Neural progenitor cell (in vitro differentiated cells): ENCODE measurements around the gene SMCO1. TPM values are rescaled to one million over a fixed set of nuclear protein-coding genes. Genes with fewer than 3 reads are reported as not detected.

ENCODE experiments used
- DNase-seq: peaks from one replicate; pipeline ENCODE4 v3.0.0-alpha.2; 2016; ENCODE audit warnings: low spot score
- H2AFZ ChIP-seq: fragments of 200-600 bp; sonication (generic); replicated peaks from 2 replicates; pipeline ENCODE4 v1.6.1; 2016; ENCODE audit warnings: antibody characterized with exemption
- H3F3A ChIP-seq: fragments of 200-600 bp; sonication (generic); 2 replicates; pipeline ENCODE4 v1.6.1; 2016; ENCODE audit warnings: antibody characterized with exemption, low read depth
- H3K27ac ChIP-seq: fragments of 200-600 bp; sonication (generic); 2 replicates; pipeline ENCODE4 v1.5.1; 2016; ENCODE audit warnings: mild to moderate bottlenecking
- H3K27me3 ChIP-seq: fragments of 200-600 bp; sonication (generic); 2 replicates; pipeline ENCODE4 v1.6.1; 2016; ENCODE audit warnings: mild to moderate bottlenecking, moderate library complexity
- H3K36me3 ChIP-seq: fragments of 200-600 bp; sonication (generic); 2 replicates; pipeline ENCODE4 v1.5.1; 2016
- H3K4me1 ChIP-seq: fragments of 200-600 bp; sonication (generic); 2 replicates; pipeline ENCODE4 v1.6.1; 2016; ENCODE audit warnings: mixed run types
- H3K4me2 ChIP-seq: fragments of 200-600 bp; sonication (generic); 2 replicates; pipeline ENCODE4 v1.6.1; 2016
- H3K4me3 ChIP-seq: fragments of 200-600 bp; sonication (generic); 2 replicates; pipeline ENCODE4 v1.5.1; 2016
- H3K79me2 ChIP-seq: fragments of 200-600 bp; sonication (generic); 2 replicates; pipeline ENCODE4 v1.6.1; 2016; ENCODE audit warnings: low read depth
- H3K9ac ChIP-seq: fragments of 200-600 bp; sonication (generic); 2 replicates; pipeline ENCODE4 v1.6.1; 2016
- H3K9me3 ChIP-seq: fragments of 200-600 bp; sonication (generic); 2 replicates; pipeline ENCODE4 v1.5.1; 2016; ENCODE audit warnings: low read depth
- H4K20me1 ChIP-seq: fragments of 200-600 bp; sonication (generic); 2 replicates; pipeline ENCODE4 v1.6.1; 2016; ENCODE audit warnings: low read depth
- H3K27ac Mint-ChIP-seq: 3 replicates; pipeline ENCODE4 v1.8.0; 2021; ENCODE audit warnings: mixed read lengths
- H3K27me3 Mint-ChIP-seq: 2 replicates; pipeline ENCODE4 v1.8.0; 2022; ENCODE audit warnings: low read depth, mild to moderate bottlenecking, inconsistent platforms, moderate library complexity, mixed read lengths; ENCODE audit not compliant: insufficient read depth
- H3K36me3 Mint-ChIP-seq: 3 replicates; pipeline ENCODE4 v1.8.0; 2021; ENCODE audit warnings: mixed read lengths
- H3K4me1 Mint-ChIP-seq: 3 replicates; pipeline ENCODE4 v1.8.0; 2021; ENCODE audit warnings: mixed read lengths
- H3K4me3 Mint-ChIP-seq: 3 replicates; pipeline ENCODE4 v1.8.0; 2021; ENCODE audit warnings: mild to moderate bottlenecking, moderate library complexity, mixed read lengths
- H3K9me3 Mint-ChIP-seq: 3 replicates; pipeline ENCODE4 v1.8.0; 2020; ENCODE audit warnings: mixed read lengths
- CTCF ChIP-seq: fragments of 200-600 bp; sonication (generic); IDR thresholded peaks from 2 replicates; pipeline ENCODE4 v1.5.1; 2017; ENCODE audit warnings: antibody characterized with exemption, mild to moderate bottlenecking
- EZH2 ChIP-seq: fragments of 200-600 bp; sonication (generic); IDR thresholded peaks from 2 replicates; pipeline ENCODE4 v1.6.1; 2017; ENCODE audit warnings: antibody characterized with exemption, mild to moderate bottlenecking, moderate library complexity
- EZH2phosphoT487 ChIP-seq: fragments of 200-600 bp; sonication (generic); IDR thresholded peaks from 2 replicates; pipeline ENCODE4 v1.6.1; 2017; ENCODE audit warnings: antibody characterized with exemption
- total RNA-seq: library from RNA; depleted of rRNA; stranded (reverse); fragments of >200 nt; gene quantifications from 2 replicates; pipeline ENCODE4 v1.2.3, GENCODE V29; 2015; ENCODE audit warnings: low replicate concordance

The SMCO1 gene
- total RNA-seq, 1 donor from 2014 or later, result not detected

- Histone ChIP-seq H3K4me1 (no peaks in the 10 kb centered on the region), H4K20me1 (peaks cover 12% of the 10 kb centered on the region), H3K27ac (no peak overlapping the region), H3K9ac (peak overlapping the region; percentile 22), H3K4me3 (no peak overlapping the region), H3F3A (no peaks in the 10 kb centered on the region), H3K36me3 (peaks cover 8% of the 10 kb centered on the region), H2AFZ (no peak overlapping the region), H3K9me3 (no peaks in the 10 kb centered on the region), H3K4me2 (no peak overlapping the region), H3K79me2 (peaks cover 65% of the 10 kb centered on the region), H3K27me3 (no peaks in the 10 kb centered on the region)
- TF ChIP-seq EZH2phosphoT487, result no peak
- TF ChIP-seq CTCF, result no peak
- no peak for TF ChIP-seq EZH2
- Mint-ChIP-seq H3K36me3 (peaks cover 25% of the 10 kb centered on the region), H3K4me1 (peaks cover 8% of the 10 kb centered on the region), H3K27ac (no peak overlapping the region), H3K27me3 (peaks cover 2% of the 10 kb centered on the region), H3K4me3 (no peak overlapping the region), H3K9me3 (peaks cover 3% of the 10 kb centered on the region)
- no peak for DNase-seq
These were observed 25.4 kb downstream of the SMCO1 start for GRCh38 chr3:196489747-196490146.

- H3K27me3 ChIP-seq, result no peaks in the 10 kb centered on the region
- no peak overlapping the region for H3K9ac ChIP-seq
- TF ChIP-seq EZH2, result no peak
- TF ChIP-seq CTCF, result peak; percentile 32
- Mint-ChIP-seq H3K27me3 (no peaks in the 10 kb centered on the region), H3K27ac (no peak overlapping the region), H3K4me3 (no peak overlapping the region), H3K36me3 (peaks cover 28% of the 10 kb centered on the region), H3K4me1 (peaks cover 4% of the 10 kb centered on the region), H3K9me3 (no peaks in the 10 kb centered on the region)
- no peaks in the 10 kb centered on the region for H3K9me3 ChIP-seq
- no peak overlapping the region for H2AFZ ChIP-seq
- H3F3A ChIP-seq, result no peaks in the 10 kb centered on the region
- H3K4me3 ChIP-seq, result no peak overlapping the region
- peaks cover 25% of the 10 kb centered on the region for H3K36me3 ChIP-seq
- no peak for DNase-seq
- peaks cover 2% of the 10 kb centered on the region for H4K20me1 ChIP-seq
- H3K79me2 ChIP-seq, result peaks cover 31% of the 10 kb centered on the region
- H3K4me1 ChIP-seq, result no peaks in the 10 kb centered on the region
- no peak overlapping the region for H3K4me2 ChIP-seq
- H3K27ac ChIP-seq, result no peak overlapping the region
These were observed 28.9 kb downstream of the SMCO1 start for GRCh38 chr3:196486263-196486662.

DNA sequence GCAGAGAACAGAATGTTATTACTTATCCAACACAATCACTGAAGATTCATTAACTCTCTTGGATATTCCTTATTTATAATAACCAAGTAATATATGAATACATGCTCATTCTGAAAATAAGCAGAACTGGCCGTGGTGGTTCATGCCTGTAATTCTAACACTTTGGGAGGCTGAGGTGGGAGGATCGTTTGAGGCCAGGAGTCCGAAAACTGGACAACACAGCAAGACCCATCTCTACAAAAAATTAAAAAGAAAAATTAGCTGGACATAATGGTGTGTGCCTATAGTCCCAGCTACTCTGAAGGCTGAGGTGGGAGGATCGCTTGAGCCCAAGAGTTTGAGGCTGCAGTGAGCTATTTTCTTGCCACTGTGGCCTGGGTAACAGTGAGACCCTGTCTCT is 37.5 kb downstream of the SMCO1 start:
- H3K4me1 Mint-ChIP-seq, result no peaks in the 10 kb centered on the region
- H3K36me3 Mint-ChIP-seq, result peaks cover 29% of the 10 kb centered on the region
- Histone ChIP-seq H3K79me2 (no peaks in the 10 kb centered on the region), H3K4me3 (no peak overlapping the region), H3K36me3 (peaks cover 13% of the 10 kb centered on the region), H3K9ac (no peak overlapping the region), H3K4me2 (no peak overlapping the region), H3F3A (no peaks in the 10 kb centered on the region), H2AFZ (no peak overlapping the region), H3K27ac (no peak overlapping the region), H3K27me3 (no peaks in the 10 kb centered on the region), H3K4me1 (no peaks in the 10 kb centered on the region), H4K20me1 (no peaks in the 10 kb centered on the region), H3K9me3 (no peaks in the 10 kb centered on the region)
- H3K27me3 Mint-ChIP-seq, result no peaks in the 10 kb centered on the region
- H3K9me3 Mint-ChIP-seq, result no peaks in the 10 kb centered on the region
- DNase-seq, result no peak
- no peak overlapping the region for H3K4me3 Mint-ChIP-seq
- no peak overlapping the region for H3K27ac Mint-ChIP-seq
- TF ChIP-seq EZH2 (no peak), CTCF (no peak), EZH2phosphoT487 (no peak)

GRCh38 chr3:196472286-196472685 is 42.9 kb downstream of the SMCO1 start:
- Histone ChIP-seq H3K36me3 (peaks cover 8% of the 10 kb centered on the region), H3K9me3 (no peaks in the 10 kb centered on the region), H2AFZ (no peak overlapping the region), H3K4me1 (no peaks in the 10 kb centered on the region), H4K20me1 (no peaks in the 10 kb centered on the region), H3K4me2 (no peak overlapping the region), H3K27ac (no peak overlapping the region), H3K27me3 (no peaks in the 10 kb centered on the region), H3F3A (peaks cover 4% of the 10 kb centered on the region), H3K79me2 (no peaks in the 10 kb centered on the region), H3K4me3 (no peak overlapping the region), H3K9ac (no peak overlapping the region)
- no peaks in the 10 kb centered on the region for H3K27me3 Mint-ChIP-seq
- no peak overlapping the region for H3K4me3 Mint-ChIP-seq
- no peaks in the 10 kb centered on the region for H3K9me3 Mint-ChIP-seq
- TF ChIP-seq EZH2 (no peak), EZH2phosphoT487 (no peak), CTCF (no peak)
- H3K27ac Mint-ChIP-seq, result no peak overlapping the region
- DNase-seq, result no peak
- H3K4me1 Mint-ChIP-seq, result no peaks in the 10 kb centered on the region
- peaks cover 30% of the 10 kb centered on the region for H3K36me3 Mint-ChIP-seq
